ENCODE data around the gene PPM1A.
"Not testable (repeated sequence)": the region's sequence is repeated elsewhere in the genome, so short reads cannot be mapped to it uniquely, and the experiment has no call there.

Gene PPM1A

GRCh38 chr14:60309867-60310552 lies 61.0 kb downstream of the PPM1A start:
- DNase-seq (ENCODE audit: low read depth): no peak
- no peak for TF ChIP-seq CTCF (IDR thresholded peaks at IDR 0.05; ENCODE audit: control insufficient read depth, insufficient read depth, low read depth, low read length, missing control alignments)
- no peak overlapping the region for H3K4me3 ChIP-seq (ENCODE audit: control insufficient read depth, low read depth, low read length)

- no peak for DNase-seq (ENCODE audit: low read depth)
- no peak for TF ChIP-seq CTCF (IDR thresholded peaks at IDR 0.05; ENCODE audit: control insufficient read depth, insufficient read depth, low read depth, low read length, missing control alignments)
- no peak overlapping the region for H3K4me3 ChIP-seq (ENCODE audit: control insufficient read depth, low read depth, low read length)
Observed at GRCh38 chr14:60311417-60311816, 62.4 kb downstream of the PPM1A start.

GRCh38 chr14:60313093-60313492 lies 64.1 kb downstream of the PPM1A start:
- no peak overlapping the region for H3K4me3 ChIP-seq (ENCODE audit: control insufficient read depth, low read depth, low read length)
- TF ChIP-seq CTCF (IDR thresholded peaks at IDR 0.05; ENCODE audit: control insufficient read depth, insufficient read depth, low read depth, low read length, missing control alignments): no peak
- DNase-seq (ENCODE audit: low read depth): no peak

- no peak for DNase-seq (ENCODE audit: low read depth)
- no peak for TF ChIP-seq CTCF (IDR thresholded peaks at IDR 0.05; ENCODE audit: control insufficient read depth, insufficient read depth, low read depth, low read length, missing control alignments)
- no peak overlapping the region for H3K4me3 ChIP-seq (ENCODE audit: control insufficient read depth, low read depth, low read length)
Observed at GRCh38 chr14:60315196-60315990, 66.4 kb downstream of the PPM1A start.

GRCh38 chr14:60317609-60318008 lies 68.6 kb downstream of the PPM1A start:
- no peak for TF ChIP-seq CTCF (IDR thresholded peaks at IDR 0.05; ENCODE audit: control insufficient read depth, insufficient read depth, low read depth, low read length, missing control alignments)
- no peak for DNase-seq (ENCODE audit: low read depth)
- no peak overlapping the region for H3K4me3 ChIP-seq (ENCODE audit: control insufficient read depth, low read depth, low read length)

GRCh38 chr14:60320860-60321259 lies 71.8 kb downstream of the PPM1A start:
- DNase-seq (ENCODE audit: low read depth); H3K4me3 ChIP-seq (ENCODE audit: control insufficient read depth, low read depth, low read length): not testable (repeated sequence)

- no peak for TF ChIP-seq CTCF (IDR thresholded peaks at IDR 0.05; ENCODE audit: control insufficient read depth, insufficient read depth, low read depth, low read length, missing control alignments)
- H3K4me3 ChIP-seq (ENCODE audit: control insufficient read depth, low read depth, low read length): no peak overlapping the region
- DNase-seq (ENCODE audit: low read depth): no peak
Observed at GRCh38 chr14:60323199-60323896, 74.3 kb downstream of the PPM1A start.
